GM19397 (cell line): ENCODE measurements around the gene MYO16.

Experiments used
- ATAC-seq: cut with Tn5 transposase; IDR thresholded peaks from one replicate; pipeline ENCODE4 v1.9.1; 2021; ENCODE audit warnings: mild to moderate bottlenecking, moderate library complexity; ENCODE audit not compliant: unreplicated experiment

MYO16 gene

GRCh38 chr13:109110159-109110558, 480.7 kb downstream of the MYO16 start:
- ATAC-seq, result no peak

- ATAC-seq, result no peak
These were observed 481.7 kb downstream of the MYO16 start for GRCh38 chr13:109111141-109111540.

GRCh38 chr13:109113427-109113826, 484.0 kb downstream of the MYO16 start:
- ATAC-seq, result no peak

GRCh38 chr13:109114162-109114561, 484.8 kb downstream of the MYO16 start:
- no peak for ATAC-seq

GRCh38 chr13:109114991-109115390, 485.6 kb downstream of the MYO16 start:
- ATAC-seq, result no peak

- no peak for ATAC-seq
These were observed 489.1 kb downstream of the MYO16 start for GRCh38 chr13:109118521-109118920.

- no peak for ATAC-seq
These were observed 490.5 kb downstream of the MYO16 start for GRCh38 chr13:109119896-109120295.

GRCh38 chr13:109121826-109122225, 492.4 kb downstream of the MYO16 start:
- no peak for ATAC-seq

- no peak for ATAC-seq
These were observed 494.6 kb downstream of the MYO16 start for GRCh38 chr13:109123971-109124370.

- ATAC-seq, result no peak
These were observed 496.8 kb downstream of the MYO16 start for GRCh38 chr13:109126178-109126577.

- no peak for ATAC-seq
These were observed 497.7 kb downstream of the MYO16 start for GRCh38 chr13:109126891-109127641.

- no peak for ATAC-seq
These were observed 498.7 kb downstream of the MYO16 start for GRCh38 chr13:109128121-109128520.

- no peak for ATAC-seq
These were observed 500.9 kb downstream of the MYO16 start for GRCh38 chr13:109130093-109130835.

GRCh38 chr13:109131698-109132257, 502.4 kb downstream of the MYO16 start:
- peak; percentile 83 for ATAC-seq

- no peak for ATAC-seq
These were observed 505.6 kb downstream of the MYO16 start for GRCh38 chr13:109135018-109135417.

- ATAC-seq, result no peak
These were observed 507.5 kb downstream of the MYO16 start for GRCh38 chr13:109136873-109137272.

- no peak for ATAC-seq
These were observed 509.9 kb downstream of the MYO16 start for GRCh38 chr13:109139346-109139745.

- ATAC-seq, result no peak
These were observed 510.6 kb downstream of the MYO16 start for GRCh38 chr13:109140054-109140453.

GRCh38 chr13:109140479-109141349, 511.3 kb downstream of the MYO16 start:
- ATAC-seq, result no peak

- ATAC-seq, result no peak
These were observed 512.3 kb downstream of the MYO16 start for GRCh38 chr13:109141706-109142105.
